HCT116 (cell line): ENCODE data around the gene NR5A2. TPM values are rescaled to one million over a fixed set of nuclear protein-coding genes. Genes with fewer than 3 reads are reported as not detected.

Experiments used
- ATAC-seq: fragments of 200-7000 bp; cut with Tn5 transposase; 2 replicates; pipeline ENCODE4 v1.9.1; 2020; ENCODE audit warnings: mild to moderate bottlenecking, moderate library complexity
- BruUV-seq: library from RNA; stranded (reverse); fragments of 400-500 nt; replicated peaks from 2 replicates; lab custom pipeline; 2021; lab: Mats Ljungman, UMichigan
- CTCF ChIA-PET: fragments of 300-600 bp; sonication (Branson Sonifier 250); formaldehyde crosslinking; loops from one replicate; lab custom pipeline; 2021; ENCODE audit warnings: antibody characterized with exemption; lab: Charles Lee
- POLR2A ChIA-PET: fragments of 300-600, 350-600 bp; sonication (Branson Sonifier 250); formaldehyde crosslinking; loops from one replicate; lab custom pipeline; 2021; ENCODE audit warnings: antibody characterized with exemption; lab: Charles Lee
- RAD21 ChIA-PET, 2 experiments: fragments of 300-600 bp; sonication (Branson Sonifier 250); formaldehyde crosslinking; loops; one replicate each; lab custom pipeline; 2023; ENCODE audit warnings: low total read pairs in 2 of 2; ENCODE audit not compliant: uncharacterized antibody in 2 of 2, unreplicated experiment in 2 of 2, low non-redundant PET in 1 of 2; lab: Charles Lee
- DNase-seq: peaks from one replicate; pipeline ENCODE4 v3.0.0-alpha.2; 2010; ENCODE audit warnings: low read depth, low spot score
- H2AFZ ChIP-seq: fragments of 200-600 bp; shearing (Covaris generic), sonication (generic); 2 replicates; pipeline ENCODE4 v1.6.1; 2017; ENCODE audit warnings: low read depth, mixed run types, mixed read lengths, antibody characterized with exemption, low read length; ENCODE audit not compliant: poor library complexity, severe bottlenecking
- H3K27ac ChIP-seq: 2 replicates; pipeline ENCODE4 v1.5.1; 2012; ENCODE audit warnings: low read depth, low read length
- H3K27me3 ChIP-seq: fragments of 200-600 bp; sonication (generic); 2 replicates; pipeline ENCODE4 v1.6.1; 2016; ENCODE audit warnings: mixed run types, low read length, mixed read lengths; ENCODE audit not compliant: insufficient read depth
- H3K36me3 ChIP-seq, 2 experiments: fragments of 200-500 bp in 1 of 2; fragments of 200-600 bp in 1 of 2; sonication (Bioruptor generic) in 1 of 2; sonication (generic) in 1 of 2; 2 replicates each; pipeline versions ENCODE4 v1.5.1 to v1.6.1; 2014 to 2016; ENCODE audit warnings: low read length in 2 of 2, inconsistent platforms in 1 of 2, mixed read lengths in 1 of 2, mixed run types in 1 of 2; ENCODE audit not compliant: insufficient read depth in 2 of 2, control insufficient read depth in 1 of 2
- H3K4me1 ChIP-seq, 2 experiments: fragments of 200-600 bp in 1 of 2; sonication (generic) in 1 of 2; 2 replicates each; pipeline versions ENCODE4 v1.5.1 to v1.6.1; 2012 to 2017; ENCODE audit warnings: low read length in 2 of 2, inconsistent platforms in 1 of 2, mild to moderate bottlenecking in 1 of 2, mixed read lengths in 1 of 2, mixed run types in 1 of 2, moderate library complexity in 1 of 2; ENCODE audit not compliant: insufficient read depth in 2 of 2, control insufficient read depth in 1 of 2
- H3K4me2 ChIP-seq: fragments of 200-600 bp; sonication (generic); 2 replicates; pipeline ENCODE4 v1.6.1; 2017; ENCODE audit warnings: mixed run types, low read length, mixed read lengths
- H3K4me3 ChIP-seq, 2 experiments: fragments of 200-600 bp in 1 of 2; sonication (generic) in 1 of 2; replicated peaks in 1 of 2; 2 replicates each; pipeline ENCODE4 v1.5.1; 2011 to 2016; ENCODE audit warnings: low read length in 2 of 2, control low read depth in 1 of 2, low read depth in 1 of 2, mild to moderate bottlenecking in 1 of 2, mixed read lengths in 1 of 2, mixed run types in 1 of 2
- H3K79me2 ChIP-seq: fragments of 200-600 bp; sonication (generic); 2 replicates; pipeline ENCODE4 v1.6.1; 2017; ENCODE audit warnings: mild to moderate bottlenecking, mixed run types, low read length, moderate library complexity, mixed read lengths; ENCODE audit not compliant: insufficient read depth
- H3K9ac ChIP-seq: fragments of 200-600 bp; sonication (generic); 2 replicates; pipeline ENCODE4 v1.6.1; 2016; ENCODE audit warnings: low read length, mixed read lengths
- H3K9me2 ChIP-seq: fragments of 200-600 bp; sonication (generic), shearing (Covaris generic); 2 replicates; pipeline ENCODE4 v1.6.1; 2017; ENCODE audit warnings: mixed run types, mild to moderate bottlenecking, moderate library complexity; ENCODE audit not compliant: insufficient read depth
- H3K9me3 ChIP-seq, 2 experiments: fragments of 200-500 bp in 1 of 2; fragments of 200-600 bp in 1 of 2; sonication (Bioruptor generic) in 1 of 2; sonication (generic) in 1 of 2; 2 replicates each; pipeline ENCODE4 v1.6.1; 2014 to 2017; ENCODE audit warnings: low read length in 2 of 2, mixed read lengths in 2 of 2, inconsistent platforms in 1 of 2, low read depth in 1 of 2, mild to moderate bottlenecking in 1 of 2, mixed run types in 1 of 2, moderate library complexity in 1 of 2; ENCODE audit not compliant: control insufficient read depth in 1 of 2, insufficient read depth in 1 of 2
- H4K20me1 ChIP-seq: fragments of 200-600 bp; sonication (generic), shearing (Covaris generic); 2 replicates; pipeline ENCODE4 v1.6.1; 2017; ENCODE audit warnings: mixed run types, mild to moderate bottlenecking, moderate library complexity; ENCODE audit not compliant: insufficient read depth
- ATF3 ChIP-seq: IDR thresholded peaks from 2 replicates; pipeline ENCODE4 v1.6.1; 2012
- CEBPB ChIP-seq: IDR thresholded peaks from 2 replicates; pipeline ENCODE4 v1.6.1; 2012; ENCODE audit warnings: low read depth
- CTCF ChIP-seq, 3 experiments: fragments of 200-600 bp in 1 of 3; sonication (generic) in 1 of 3; IDR thresholded peaks in 2 of 3; conservative IDR thresholded peaks in 1 of 3; 2 replicates each; pipeline ENCODE4 v1.5.1; 2012 to 2017; ENCODE audit warnings: low read depth in 2 of 3, low read length in 2 of 3, antibody characterized with exemption in 1 of 3, borderline replicate concordance in 1 of 3, control low read depth in 1 of 3, mild to moderate bottlenecking in 1 of 3, mixed read lengths in 1 of 3, mixed run types in 1 of 3, moderate library complexity in 1 of 3; ENCODE audit not compliant: insufficient read depth in 1 of 3
- EGR1 ChIP-seq: IDR thresholded peaks from 2 replicates; pipeline ENCODE4 v1.6.1; 2012; ENCODE audit warnings: low read depth
- ELF1 ChIP-seq: IDR thresholded peaks from 2 replicates; pipeline ENCODE4 v1.6.1; 2012; ENCODE audit warnings: low read depth, borderline replicate concordance
- EZH2 ChIP-seq: fragments of 200-600 bp; sonication (generic); IDR thresholded peaks from 2 replicates; pipeline ENCODE4 v1.6.1; 2017; ENCODE audit warnings: antibody characterized with exemption, mixed run types
- EZH2phosphoT487 ChIP-seq: fragments of 200-600 bp; IDR thresholded peaks from 2 replicates; pipeline ENCODE4 v1.6.1; 2018; ENCODE audit warnings: antibody characterized with exemption, borderline replicate concordance
- FOSL1 ChIP-seq: IDR thresholded peaks from 2 replicates; pipeline ENCODE4 v1.6.1; 2012; ENCODE audit warnings: low read depth
- MAX ChIP-seq: IDR thresholded peaks from 2 replicates; pipeline ENCODE4 v1.6.1; 2012
- POLR2AphosphoS5 ChIP-seq: IDR thresholded peaks from 2 replicates; pipeline ENCODE4 v1.6.1; 2011; ENCODE audit warnings: mild to moderate bottlenecking, low read depth, low read length, moderate library complexity
- RAD21 ChIP-seq: IDR thresholded peaks from 2 replicates; pipeline ENCODE4 v1.6.1; 2012; ENCODE audit warnings: low read depth, mild to moderate bottlenecking
- SRF ChIP-seq: IDR thresholded peaks from 2 replicates; pipeline ENCODE4 v1.6.1; 2012; ENCODE audit warnings: low read depth
- TCF7L2 ChIP-seq: IDR thresholded peaks from 2 replicates; pipeline ENCODE4 v1.7.0; 2011; ENCODE audit warnings: borderline replicate concordance, inconsistent platforms; ENCODE audit not compliant: insufficient read depth, insufficient read length; ENCODE audit errors: extremely low read depth
- ZBTB33 ChIP-seq: IDR thresholded peaks from 2 replicates; pipeline ENCODE4 v1.6.1; 2011; ENCODE audit warnings: mild to moderate bottlenecking, low read length, moderate library complexity; ENCODE audit not compliant: insufficient replicate concordance; ENCODE audit errors: extremely low read depth
- ZFX ChIP-seq: fragments of 450-650 bp; IDR thresholded peaks from 2 replicates; pipeline ENCODE4 v1.6.1; 2017
- ZNF274 ChIP-seq: fragments of 200-500 bp; sonication (Bioruptor generic); IDR thresholded peaks from 2 replicates; pipeline ENCODE4 v1.6.1; 2014; ENCODE audit warnings: mild to moderate bottlenecking, low read depth, low read length, inconsistent platforms
- intact Hi-C: fragments of 100-400 bp; cut with micrococcal nuclease; formaldehyde crosslinking; loops from 2 replicates; pipeline ENCODE4 v1.10.0; 2022
- total RNA-seq: library from RNA; stranded (reverse); gene quantifications from one replicate; pipeline ENCODE4 v1.2.1, GENCODE V29; 2021; ENCODE audit not compliant: unreplicated experiment

The NR5A2 gene
- total RNA-seq, 1 experiment from 2014 or later: 0.91 TPM

GRCh38 chr1:200053091-200053490 is 25.6 kb downstream of the NR5A2 start:
- BruUV-seq: no TSS peak
- Histone ChIP-seq H3K27me3 (no peaks in the 10 kb centered on the region), H2AFZ (no peak overlapping the region), H3K79me2 (no peaks in the 10 kb centered on the region), H3K27ac (no peak overlapping the region), H4K20me1 (no peaks in the 10 kb centered on the region), H3K9ac (no peak overlapping the region), H3K4me1 (peaks cover 0 to 6% of the 10 kb centered on the region in 2 experiments; a peak in 2 of 4 replicates), H3K4me2 (no peak overlapping the region), H3K36me3 (no peaks in the 10 kb centered on the region), H3K9me2 (no peaks in the 10 kb centered on the region), H3K4me3 (no peak overlapping the region), H3K9me3 (no peaks in the 10 kb centered on the region)
- no peak for ATAC-seq
- DNase-seq: no peak
- intact Hi-C loops: no loop called here
- TF ChIP-seq CTCF (IDR thresholded peaks at IDR 0.05 in 2 of 3, conservative IDR thresholded peaks at IDR 0.05 in 1 of 3; ENCODE audit: borderline replicate concordance in 1 of 3, insufficient read depth in 1 of 3, low read depth in 2 of 3, low read length in 2 of 3): no peak
- no peak for TF ChIP-seq EGR1
- no peak for TF ChIP-seq ZFX
- no peak for TF ChIP-seq TCF7L2
- no peak for TF ChIP-seq CEBPB
- no peak for TF ChIP-seq POLR2AphosphoS5
- no peak for TF ChIP-seq RAD21
- TF ChIP-seq ZNF274: no peak
- TF ChIP-seq ZBTB33: no peak
- no peak for TF ChIP-seq FOSL1
- TF ChIP-seq EZH2: no peak
- no peak for TF ChIP-seq ELF1
- no peak for TF ChIP-seq EZH2phosphoT487
- no peak for TF ChIP-seq MAX
- TF ChIP-seq SRF: no peak
- no peak for TF ChIP-seq ATF3
- ChIA-PET RAD21 (no interaction called here), POLR2A (interaction anchor here (0.7 kb wide), 1 partner anchor 110 kb away, joined by 3 read pairs; no protein-coding TSS in a partner anchor), CTCF (interaction anchor here (1.3 kb wide), 1 partner anchor 368 kb away, joined by 3 read pairs; no protein-coding TSS in a partner anchor)
